GM08714 (cell line): ENCODE measurements around the gene ELAVL1.
"Not testable (repeated sequence)": the region's sequence is repeated elsewhere in the genome, so short reads cannot be mapped to it uniquely, and the experiment has no call there.

ENCODE experiments used
- H3K4me3 ChIP-seq: fragments of 200-500 bp; sonication (Bioruptor generic); 2 replicates; pipeline ENCODE4 v1.5.1; 2014; ENCODE audit warnings: mild to moderate bottlenecking, low read length, inconsistent platforms
- ZNF274 ChIP-seq: IDR thresholded peaks from 2 replicates; pipeline ENCODE4 v1.6.1; 2012; ENCODE audit warnings: mild to moderate bottlenecking, low read depth, low read length

ELAVL1 gene

DNA sequence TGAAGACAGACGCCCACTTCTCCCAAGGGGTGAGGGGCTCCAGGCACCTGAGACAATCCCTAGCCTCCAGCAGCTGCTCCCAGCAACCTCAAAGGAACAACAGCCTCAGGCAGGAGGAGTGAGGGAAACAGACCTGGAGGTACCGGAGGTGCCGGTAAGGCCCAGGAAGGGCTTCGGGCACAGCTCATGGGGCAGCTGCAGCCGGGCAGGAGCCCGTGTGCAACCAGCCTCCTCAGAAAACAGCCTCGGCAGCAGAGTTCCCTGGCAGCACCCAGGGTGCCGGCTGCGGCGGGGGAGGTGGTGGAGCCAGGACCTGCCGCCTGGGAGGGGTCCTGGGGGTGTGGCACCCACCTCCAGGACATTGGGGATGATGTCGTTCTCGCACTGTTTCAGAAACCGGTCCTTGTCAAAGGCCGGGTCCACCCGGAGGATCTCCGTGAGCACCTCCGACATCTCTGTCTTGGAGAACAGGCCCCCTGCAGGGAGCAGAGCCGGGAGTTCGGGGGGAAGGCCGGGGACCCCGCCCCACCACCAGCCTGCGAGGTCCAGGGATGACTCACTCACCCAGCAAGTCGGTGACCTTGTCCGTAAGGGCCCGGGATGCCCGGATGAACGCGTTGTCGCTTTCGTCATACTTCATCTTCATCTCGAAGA is 73.0 kb downstream of the ELAVL1 start:
- TF ChIP-seq ZNF274, result no peak
- no peak overlapping the region for H3K4me3 ChIP-seq

DNA sequence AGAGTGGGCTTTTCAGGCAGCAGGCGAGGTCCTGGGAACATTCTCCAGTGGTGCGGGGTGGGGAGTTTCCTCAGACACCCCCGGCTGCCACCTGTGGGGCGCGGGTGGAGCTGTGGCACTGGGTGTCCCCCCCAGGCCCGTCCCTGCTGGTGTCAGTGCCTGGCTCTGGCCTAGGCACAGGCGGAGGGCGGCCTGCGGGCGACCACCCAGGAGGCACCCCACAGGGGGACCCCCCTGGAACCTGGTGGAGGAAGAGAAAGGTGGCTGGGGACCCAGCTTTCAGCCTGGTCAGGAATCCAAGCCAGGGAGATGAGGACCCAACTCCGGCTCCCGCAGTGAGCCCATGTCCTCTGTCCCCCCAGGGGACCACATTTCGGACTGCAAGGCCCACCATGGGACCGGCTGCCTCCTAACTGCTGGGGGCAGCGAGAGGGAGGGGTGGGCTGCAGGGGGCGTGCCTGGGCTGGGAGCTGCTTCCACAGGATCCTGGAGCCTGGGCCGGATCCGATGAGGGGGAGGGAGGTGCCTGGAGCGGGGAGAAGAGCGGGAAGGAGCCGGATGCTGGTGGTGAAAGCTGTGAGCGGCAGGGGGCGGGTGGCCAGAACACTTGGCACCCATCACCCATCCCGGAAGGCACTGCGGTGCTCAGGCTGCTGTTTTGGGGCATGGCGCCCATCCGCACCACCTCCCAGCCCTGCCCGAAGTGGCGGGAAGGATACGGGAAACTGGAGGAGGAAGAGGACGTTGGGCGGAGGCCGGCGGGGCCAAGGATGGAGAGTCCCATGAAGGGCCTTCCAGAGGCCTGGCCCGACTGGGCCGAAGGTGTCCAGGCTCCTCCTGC is 74.0 kb downstream of the ELAVL1 start:
- no peak overlapping the region for H3K4me3 ChIP-seq
- TF ChIP-seq ZNF274, result no peak

DNA sequence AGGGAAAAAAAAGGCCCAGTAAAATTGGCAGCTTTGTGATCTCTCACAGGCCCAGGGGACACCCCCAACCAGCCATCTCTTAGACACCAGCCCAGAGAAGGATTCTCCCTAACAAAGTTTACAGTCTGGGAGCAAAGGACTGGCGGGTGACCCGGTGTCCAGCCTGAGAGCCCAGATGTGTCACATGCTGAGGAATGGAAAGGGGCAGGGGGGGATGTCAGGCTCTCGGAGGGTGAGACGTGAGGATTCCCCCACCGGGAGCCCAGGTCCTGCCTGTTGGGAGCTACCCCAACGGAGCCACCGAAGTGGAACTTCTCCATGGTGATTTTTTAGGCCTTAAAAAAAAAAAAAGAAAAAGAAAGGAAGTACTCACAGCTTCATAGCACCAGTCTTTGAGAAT is 74.7 kb downstream of the ELAVL1 start:
- no peak overlapping the region for H3K4me3 ChIP-seq
- TF ChIP-seq ZNF274, result no peak

DNA sequence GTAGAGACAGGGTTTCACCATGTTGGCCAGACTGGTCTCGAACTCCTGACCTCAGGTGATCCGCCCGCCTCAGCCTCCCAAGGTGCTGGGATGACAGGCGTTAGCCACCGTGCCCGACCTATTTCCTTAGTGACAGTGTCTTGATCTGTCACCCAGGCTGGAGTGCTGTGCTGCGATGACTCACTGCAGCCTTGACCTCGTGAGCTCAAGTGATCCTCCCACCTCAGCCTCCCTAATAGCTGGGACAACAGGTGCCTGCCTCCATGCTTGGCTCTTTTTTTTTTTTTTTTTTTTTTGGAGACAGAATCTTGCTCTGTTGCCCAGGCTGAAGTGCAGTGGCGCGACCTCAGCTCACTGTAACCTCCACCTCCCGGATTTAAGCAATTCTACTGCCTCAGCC is 75.4 kb downstream of the ELAVL1 start:
- not testable (repeated sequence) for H3K4me3 ChIP-seq

DNA sequence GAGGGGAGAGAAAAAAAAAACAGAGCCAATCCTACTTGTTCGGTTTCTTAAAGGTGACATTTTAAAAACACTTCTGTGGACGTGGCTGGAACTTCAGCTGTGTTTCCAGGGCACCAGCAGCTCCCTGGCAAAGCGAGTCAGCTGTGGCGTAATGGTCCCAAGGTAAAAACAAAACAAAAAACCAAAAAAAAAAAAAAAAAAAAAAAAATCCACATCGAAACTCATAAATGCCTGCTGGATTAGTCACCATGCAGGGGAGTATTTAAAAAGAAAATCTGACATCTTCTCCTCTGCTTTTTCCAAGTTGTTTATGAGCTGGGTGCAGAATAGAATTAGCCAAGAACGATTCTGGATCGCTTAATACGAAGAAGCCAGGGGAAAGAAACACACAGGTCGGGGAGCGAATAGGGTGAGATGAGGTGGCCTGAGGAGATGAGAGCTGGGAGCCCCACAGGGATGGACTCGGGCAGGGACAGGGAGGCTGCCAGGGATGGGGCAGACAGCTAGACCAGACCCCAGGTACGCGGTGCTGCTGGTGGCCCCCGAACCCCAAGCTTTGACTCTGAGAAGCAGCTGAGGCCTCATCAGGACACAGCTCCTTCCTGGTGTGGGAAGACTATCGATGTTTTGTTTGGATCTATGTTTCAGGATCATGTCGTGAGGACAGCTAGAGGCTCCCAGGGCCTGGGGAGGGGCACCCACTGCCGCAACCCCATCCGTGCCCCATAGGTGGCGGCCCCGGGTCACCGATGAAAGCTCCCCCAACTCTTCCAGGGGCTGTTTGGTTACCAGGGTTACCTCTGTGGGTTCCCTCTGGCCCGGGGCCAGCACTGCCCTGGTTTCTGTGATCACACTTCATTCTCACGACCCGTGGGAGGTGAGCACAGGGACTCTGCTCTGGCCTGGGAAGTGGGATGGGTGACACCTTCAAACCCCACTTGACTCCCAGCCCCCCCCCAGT is 76.4 kb downstream of the ELAVL1 start:
- H3K4me3 ChIP-seq, result no peak overlapping the region
- TF ChIP-seq ZNF274, result no peak

DNA sequence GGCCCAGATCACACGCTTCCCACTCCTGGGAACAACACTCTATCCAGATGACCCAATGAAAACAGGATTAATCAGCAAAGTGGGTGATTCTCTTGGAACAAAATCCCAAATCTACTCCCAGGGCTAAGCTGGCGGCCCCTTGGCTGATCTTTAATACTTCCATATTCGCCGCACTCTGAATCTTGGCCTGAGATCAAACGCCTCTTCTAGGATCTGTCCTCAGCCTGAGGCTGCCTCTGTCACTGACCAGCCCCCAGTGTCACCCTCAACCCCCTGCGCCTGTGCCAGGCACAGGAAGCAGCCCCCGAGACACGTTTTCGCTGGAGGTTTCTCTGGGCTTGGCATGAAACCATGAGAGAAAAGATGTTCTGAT is 77.1 kb downstream of the ELAVL1 start:
- no peak overlapping the region for H3K4me3 ChIP-seq
- TF ChIP-seq ZNF274, result no peak

DNA sequence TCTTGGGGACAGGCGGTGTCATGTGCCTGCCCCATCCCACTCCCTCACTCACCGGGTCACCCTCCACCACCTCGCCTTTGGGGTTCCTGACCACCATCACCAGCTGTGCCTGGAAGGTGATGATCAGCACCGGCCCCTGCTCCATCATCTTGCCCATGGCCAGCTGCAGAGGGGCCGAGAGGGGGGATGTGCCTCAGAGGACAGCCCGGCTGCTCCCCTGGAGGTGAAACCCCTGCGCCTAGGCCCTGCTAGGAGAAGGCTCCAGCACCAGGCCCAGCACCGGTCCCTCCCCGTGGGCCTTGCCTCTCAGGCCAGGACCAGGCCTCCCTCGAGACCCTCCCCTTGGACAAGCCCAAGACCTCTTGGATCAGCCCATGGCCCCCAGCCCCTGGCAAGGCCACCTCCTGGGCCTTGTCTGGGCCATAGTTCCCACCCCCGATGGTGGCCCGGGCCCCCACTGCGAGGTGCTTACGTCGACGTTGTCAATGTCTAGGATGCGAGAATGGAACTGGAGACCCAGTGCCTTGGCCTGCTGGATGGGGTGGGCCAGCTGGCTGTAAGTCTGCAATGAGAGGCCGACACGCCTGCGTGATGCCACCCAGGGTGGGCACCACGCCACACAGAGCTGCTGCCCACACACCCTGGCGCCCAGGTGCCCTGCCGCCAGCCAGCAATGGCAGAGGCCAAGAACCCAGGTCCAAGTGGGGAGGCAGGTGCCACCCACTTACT is 77.7 kb downstream of the ELAVL1 start:
- TF ChIP-seq ZNF274, result no peak
- no peak overlapping the region for H3K4me3 ChIP-seq

DNA sequence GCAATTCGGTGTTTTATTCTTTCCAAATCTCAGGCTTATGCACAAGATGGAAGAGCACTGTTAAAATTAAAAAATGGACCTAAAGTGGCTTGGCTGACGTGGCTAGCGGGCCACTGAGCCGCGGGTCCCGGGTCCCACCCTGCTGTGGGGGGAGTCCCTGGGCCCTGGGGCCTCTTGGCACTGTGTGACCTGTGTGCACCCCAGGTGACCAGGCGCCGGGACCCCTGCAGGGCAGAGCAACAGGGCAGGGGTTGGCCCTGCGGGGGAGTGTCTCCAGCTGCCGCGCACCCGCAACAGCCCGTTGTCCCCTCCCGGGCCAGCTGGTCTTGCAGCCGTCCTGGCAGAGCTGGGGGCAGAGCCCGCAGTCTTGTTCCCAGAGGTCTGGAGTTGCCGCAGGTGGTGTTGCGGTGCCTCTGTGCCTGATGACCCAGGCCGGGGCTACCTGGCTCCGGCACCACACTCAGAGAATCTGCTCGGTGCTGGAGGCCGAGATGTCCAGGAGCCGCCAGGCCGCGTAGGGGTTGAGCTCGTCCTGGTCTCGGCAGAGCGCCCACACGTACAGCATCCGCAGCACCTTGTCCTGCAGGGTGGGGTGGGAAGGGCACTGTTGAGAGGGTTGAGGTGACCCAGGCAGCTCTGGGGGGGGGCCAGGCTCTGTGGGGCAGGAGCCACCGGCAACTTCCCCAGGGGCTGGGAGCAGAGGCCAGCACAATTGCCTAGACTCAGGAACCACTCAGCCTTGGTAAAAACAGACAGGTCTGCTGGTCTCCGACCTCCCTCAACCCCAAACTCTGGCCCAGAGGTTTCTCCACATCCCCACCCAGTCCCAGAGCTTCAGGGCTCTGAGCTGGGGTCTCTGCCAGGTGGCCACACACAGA is 78.5 kb downstream of the ELAVL1 start:
- TF ChIP-seq ZNF274, result no peak
- no peak overlapping the region for H3K4me3 ChIP-seq

DNA sequence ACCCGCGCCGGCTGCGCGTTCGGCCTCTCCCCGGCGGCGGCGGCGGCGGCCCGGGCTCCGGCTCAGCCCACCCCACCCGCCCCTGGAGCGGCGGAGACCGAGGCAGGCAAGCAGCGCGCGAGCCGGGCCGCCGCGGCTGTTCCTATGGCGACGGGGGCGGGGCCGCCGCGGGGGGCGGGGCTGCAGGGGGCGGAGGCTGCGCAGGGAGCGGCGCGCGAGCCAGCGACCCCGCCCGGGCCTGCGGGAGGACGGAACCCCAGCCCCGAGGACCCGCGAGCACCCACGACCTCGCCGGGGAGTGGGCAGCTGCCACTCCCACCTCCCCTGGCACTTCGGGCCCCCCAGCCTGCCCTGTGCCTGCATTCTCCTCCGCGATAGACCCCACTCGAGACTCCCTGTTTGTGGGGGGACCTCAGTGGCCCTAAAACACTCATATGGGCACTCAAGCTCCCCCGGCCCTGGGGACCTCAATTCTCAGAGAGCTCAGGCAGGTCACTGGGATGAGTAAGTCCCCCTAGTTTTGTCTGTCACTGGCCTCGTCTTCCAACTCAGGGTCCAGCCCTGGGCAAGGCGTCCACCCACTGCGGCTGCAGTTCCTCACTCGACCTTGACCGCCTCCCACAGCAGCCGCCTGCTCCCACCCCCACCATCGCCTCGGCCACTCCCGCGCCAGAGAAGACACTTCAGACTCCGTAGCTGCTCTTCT is 79.3 kb downstream of the ELAVL1 start, which contains the start of gene CTXN1:
TSS of gene CTXN1 (minus strand) at position 115 of the 706 bp plus-strand sequence. CDS start 597 bp downstream, outside the sequence.
- H3K4me3 ChIP-seq, result no peak within 1 kb of the TSS; the same call in 1 of the 2 replicates

DNA sequence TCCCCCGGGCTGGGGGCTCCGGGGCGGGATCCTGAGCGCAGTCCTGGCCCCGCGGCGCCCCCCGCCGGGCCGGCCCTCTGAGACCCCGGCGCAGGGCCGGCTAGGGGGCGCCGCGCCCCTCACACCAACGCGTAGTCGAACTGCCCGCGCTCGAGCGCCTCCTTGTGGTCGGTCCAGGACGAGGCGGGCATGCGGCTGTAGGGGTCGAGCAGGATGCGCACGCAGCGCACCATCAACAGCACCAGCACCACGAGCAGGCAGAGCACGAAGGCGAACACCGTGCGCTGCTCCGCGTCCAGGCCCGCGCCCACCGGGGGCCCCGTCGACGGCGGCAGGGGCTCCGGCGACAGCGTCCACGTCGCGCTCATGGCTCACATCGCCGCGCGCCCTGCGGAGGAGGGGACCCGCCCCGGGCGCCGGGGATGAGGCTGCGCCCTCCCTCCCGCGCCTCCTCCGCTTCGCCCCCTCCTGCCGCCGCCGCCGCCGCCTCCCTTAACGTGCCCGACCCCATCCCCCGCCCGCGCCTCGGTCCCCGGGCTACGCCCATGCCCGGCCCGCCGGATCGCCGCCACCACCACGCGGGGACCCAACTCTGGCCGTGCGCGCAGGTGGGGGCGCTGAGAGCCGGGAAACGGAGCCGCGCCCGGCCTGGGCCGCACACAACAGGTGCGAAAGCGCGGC is 80.1 kb downstream of the ELAVL1 start:
- no peak for TF ChIP-seq ZNF274
- no peak overlapping the region; the same call in 1 of the 2 replicates for H3K4me3 ChIP-seq

More for the DNA sequence above, 79.3 kb downstream of the ELAVL1 start, which contains the start of gene CTXN1:
- TF ChIP-seq ZNF274, result no peak

DNA sequence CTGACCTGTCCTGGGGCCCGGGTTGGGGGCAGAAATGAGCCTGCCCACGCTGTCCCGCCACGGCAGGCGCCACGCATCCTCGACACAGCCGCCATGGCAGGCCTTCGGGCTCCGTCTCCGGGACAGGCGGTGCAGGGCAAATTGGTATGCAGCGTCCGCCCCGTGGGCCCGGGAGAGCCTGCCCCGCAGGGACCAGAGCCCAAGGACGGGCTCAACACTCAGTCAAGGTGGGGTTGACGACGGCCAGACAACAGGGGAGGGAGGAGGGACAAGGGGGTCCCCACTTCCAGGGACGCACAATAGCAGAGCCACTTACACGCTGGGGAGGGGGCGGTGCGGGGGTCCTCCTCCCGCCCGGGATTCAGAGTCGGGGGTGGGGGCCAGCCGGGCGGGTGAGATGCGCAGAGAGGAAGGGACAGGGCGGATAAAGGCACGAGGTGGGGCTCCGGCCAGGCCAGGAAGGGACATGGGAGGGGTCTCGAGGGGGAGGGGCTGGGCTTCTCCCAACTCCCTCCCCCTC is 80.7 kb downstream of the ELAVL1 start:
- no peak overlapping the region for H3K4me3 ChIP-seq
- no peak for TF ChIP-seq ZNF274
